NCI-H2227 (cell line): ENCODE measurements around the gene CAPN15.
"Not testable (repeated sequence)": the region's sequence is repeated elsewhere in the genome, so short reads cannot be mapped to it uniquely, and the experiment has no call there.

Experiments
- DNase-seq: peaks from one replicate; lab custom pipeline; 2025; ENCODE audit not compliant: unreplicated experiment; lab: John Stamatoyannopoulos, UW

The CAPN15 gene

GRCh38 chr16:527015-527903 is at the start of gene CAPN15:
Gene CAPN15 (plus strand): TSS chr16:527712. CDS start chr16:546839, 19,127 bp downstream.
- DNase-seq: peak; percentile 97

GRCh38 chr16:478287-478686 is 49.2 kb upstream of the CAPN15 start:
- peak; percentile 33 for DNase-seq

- no peak for DNase-seq
Measured at GRCh38 chr16:482468-483185, 44.9 kb upstream of the CAPN15 start.

- no peak for DNase-seq
Measured at GRCh38 chr16:483341-484075, 44.0 kb upstream of the CAPN15 start.

- no peak for DNase-seq
Measured at GRCh38 chr16:489606-490005, 37.9 kb upstream of the CAPN15 start.

- DNase-seq: no peak
Measured at GRCh38 chr16:490768-491167, 36.7 kb upstream of the CAPN15 start.

GRCh38 chr16:491220-491919 is 36.1 kb upstream of the CAPN15 start:
- no peak for DNase-seq

GRCh38 chr16:492211-492875 is 35.2 kb upstream of the CAPN15 start:
- peak; percentile 33 for DNase-seq

GRCh38 chr16:494676-495075 is 32.8 kb upstream of the CAPN15 start:
- not testable (repeated sequence) for DNase-seq

- no peak for DNase-seq
Measured at GRCh38 chr16:495127-495748, 32.3 kb upstream of the CAPN15 start.

- DNase-seq: no peak
Measured at GRCh38 chr16:496097-496886, 31.2 kb upstream of the CAPN15 start.

- no peak for DNase-seq
Measured at GRCh38 chr16:497258-497657, 30.3 kb upstream of the CAPN15 start.

GRCh38 chr16:499924-500323 is 27.6 kb upstream of the CAPN15 start:
- DNase-seq: no peak

GRCh38 chr16:500709-501108 is 26.8 kb upstream of the CAPN15 start:
- no peak for DNase-seq

- no peak for DNase-seq
Measured at GRCh38 chr16:502179-502943, 25.2 kb upstream of the CAPN15 start.

- no peak for DNase-seq
Measured at GRCh38 chr16:503150-504071, 24.1 kb upstream of the CAPN15 start.

- no peak for DNase-seq
Measured at GRCh38 chr16:505479-506245, 21.9 kb upstream of the CAPN15 start.
